HCT116 (cell line): ENCODE measurements around the gene CNTN5.

ENCODE experiments used
- CBX3 ChIP-seq: IDR thresholded peaks from 2 replicates; pipeline ENCODE4 v1.6.1; 2012; ENCODE audit warnings: low read depth
- CEBPB ChIP-seq: IDR thresholded peaks from 2 replicates; pipeline ENCODE4 v1.6.1; 2012; ENCODE audit warnings: low read depth
- CTCF ChIP-seq, 3 experiments: fragments of 200-600 bp in 1 of 3; sonication (generic) in 1 of 3; IDR thresholded peaks in 2 of 3; conservative IDR thresholded peaks in 1 of 3; 2 replicates each; pipeline ENCODE4 v1.5.1; 2012 to 2017; ENCODE audit warnings: low read depth in 2 of 3, low read length in 2 of 3, antibody characterized with exemption in 1 of 3, borderline replicate concordance in 1 of 3, control low read depth in 1 of 3, mild to moderate bottlenecking in 1 of 3, mixed read lengths in 1 of 3, mixed run types in 1 of 3, moderate library complexity in 1 of 3; ENCODE audit not compliant: insufficient read depth in 1 of 3
- EGR1 ChIP-seq: IDR thresholded peaks from 2 replicates; pipeline ENCODE4 v1.6.1; 2012; ENCODE audit warnings: low read depth
- EZH2phosphoT487 ChIP-seq: fragments of 200-600 bp; IDR thresholded peaks from 2 replicates; pipeline ENCODE4 v1.6.1; 2018; ENCODE audit warnings: antibody characterized with exemption, borderline replicate concordance
- MAX ChIP-seq: IDR thresholded peaks from 2 replicates; pipeline ENCODE4 v1.6.1; 2012
- POLR2A ChIP-seq: IDR thresholded peaks from 2 replicates; pipeline ENCODE4 v1.7.0; 2011; ENCODE audit warnings: borderline replicate concordance; ENCODE audit not compliant: insufficient read depth, insufficient read length; ENCODE audit errors: extremely low read depth
- POLR2AphosphoS5 ChIP-seq: IDR thresholded peaks from 2 replicates; pipeline ENCODE4 v1.6.1; 2011; ENCODE audit warnings: mild to moderate bottlenecking, low read depth, low read length, moderate library complexity
- RAD21 ChIP-seq: IDR thresholded peaks from 2 replicates; pipeline ENCODE4 v1.6.1; 2012; ENCODE audit warnings: low read depth, mild to moderate bottlenecking
- ZNF274 ChIP-seq: fragments of 200-500 bp; sonication (Bioruptor generic); IDR thresholded peaks from 2 replicates; pipeline ENCODE4 v1.6.1; 2014; ENCODE audit warnings: mild to moderate bottlenecking, low read depth, low read length, inconsistent platforms

- TF ChIP-seq CTCF (IDR thresholded peaks at IDR 0.05 in 2 of 3, conservative IDR thresholded peaks at IDR 0.05 in 1 of 3; ENCODE audit: borderline replicate concordance in 1 of 3, insufficient read depth in 1 of 3, low read depth in 2 of 3, low read length in 2 of 3) (no peak), CEBPB (no peak), EZH2phosphoT487 (no peak), MAX (no peak), EGR1 (no peak), POLR2A (no peak), POLR2AphosphoS5 (no peak), RAD21 (no peak), ZNF274 (no peak), CBX3 (no peak)
These were observed 385.6 kb downstream of the CNTN5 start for GRCh38 chr11:99406345-99406744.
